ENCODE data around the gene VARS1. TPM values are rescaled to one million over a fixed set of nuclear protein-coding genes. Genes with fewer than 3 reads are reported as not detected.

The VARS1 gene
- total RNA-seq, 1 experiment from 2014 or later = 38.0 TPM

Small RNA genes within 50 kb of the gene (small RNA-seq; reads per million reads assigned to genes)
- gene MSH5-SAPCD1 = not detected
- not detected for gene RF00019
- gene RNU6-850P = not detected
- not detected for gene SAPCD1
- 649 reads per million, percentile 100 among the genes with 10 or more reads in this experiment for gene SNORD48
- gene SNORD52 = not detected

Other genes starting within 250 kb of the VARS1 start
- 15.2 and 34.9 TPM in 2 replicates for gene ATP6V1G2, start 249.1 kb downstream of the VARS1 start, total RNA-seq (2014; rRNA removed; shearing (Covaris generic); ENCODE audit: low replicate concordance)
- 21.8 and 46.1 TPM in 2 replicates for gene NFKBIL1, start 248.1 kb downstream of the VARS1 start, total RNA-seq (2014; rRNA removed; shearing (Covaris generic); ENCODE audit: low replicate concordance)
- 71.1 and 128 TPM in 2 replicates for gene LTA, start 223.5 kb downstream of the VARS1 start, total RNA-seq (2014; rRNA removed; shearing (Covaris generic); ENCODE audit: low replicate concordance)
- gene TNF, start 220.2 kb downstream of the VARS1 start, total RNA-seq (2014; rRNA removed; shearing (Covaris generic); ENCODE audit: low replicate concordance) = 223 and 233 TPM in 2 replicates
- 74.1 and 241 TPM in 2 replicates for gene LTB, start 213.3 kb downstream of the VARS1 start, total RNA-seq (2014; rRNA removed; shearing (Covaris generic); ENCODE audit: low replicate concordance)
- gene LST1, start 209.5 kb downstream of the VARS1 start, total RNA-seq (2014; rRNA removed; shearing (Covaris generic); ENCODE audit: low replicate concordance) = 5.1 and 6.6 TPM in 2 replicates
- gene NCR3, start 202.7 kb downstream of the VARS1 start, total RNA-seq (2014; rRNA removed; shearing (Covaris generic); ENCODE audit: low replicate concordance) = not detected in 2 replicates
- gene AIF1, start 180.5 kb downstream of the VARS1 start, total RNA-seq (2014; rRNA removed; shearing (Covaris generic); ENCODE audit: low replicate concordance) = 0.76 TPM in 1 of 2 replicates, not detected in the other
- gene PRRC2A, start 175.0 kb downstream of the VARS1 start, total RNA-seq (2014; rRNA removed; shearing (Covaris generic); ENCODE audit: low replicate concordance) = 123 and 147 TPM in 2 replicates
- 145 and 229 TPM in 2 replicates for gene BAG6, start 143.1 kb downstream of the VARS1 start, total RNA-seq (2014; rRNA removed; shearing (Covaris generic); ENCODE audit: low replicate concordance)
- gene APOM, start 139.9 kb downstream of the VARS1 start, total RNA-seq (2014; rRNA removed; shearing (Covaris generic); ENCODE audit: low replicate concordance) = 6.7 and 7.6 TPM in 2 replicates
- gene C6orf47, start 135.0 kb downstream of the VARS1 start, total RNA-seq (2014; rRNA removed; shearing (Covaris generic); ENCODE audit: low replicate concordance) = 13.8 and 35.6 TPM in 2 replicates
- gene GPANK1, start 130.8 kb downstream of the VARS1 start, total RNA-seq (2014; rRNA removed; shearing (Covaris generic); ENCODE audit: low replicate concordance) = 18.6 and 26.2 TPM in 2 replicates
- 178 and 212 TPM in 2 replicates for gene CSNK2B, start 129.7 kb downstream of the VARS1 start, total RNA-seq (2014; rRNA removed; shearing (Covaris generic); ENCODE audit: low replicate concordance)
- 3.4 and 7.3 TPM in 2 replicates for gene LY6G5B, start 125.8 kb downstream of the VARS1 start, total RNA-seq (2014; rRNA removed; shearing (Covaris generic); ENCODE audit: low replicate concordance)
- 0.51 TPM in 1 of 2 replicates, not detected in the other for gene LY6G5C, start 114.7 kb downstream of the VARS1 start, total RNA-seq (2014; rRNA removed; shearing (Covaris generic); ENCODE audit: low replicate concordance)
- gene ABHD16A, start 92.4 kb downstream of the VARS1 start, total RNA-seq (2014; rRNA removed; shearing (Covaris generic); ENCODE audit: low replicate concordance) = 55.6 and 92.1 TPM in 2 replicates
- gene LY6G6F, start 88.9 kb downstream of the VARS1 start, total RNA-seq (2014; rRNA removed; shearing (Covaris generic); ENCODE audit: low replicate concordance) = not detected in 2 replicates
- gene LY6G6D, start 80.4 kb downstream of the VARS1 start, total RNA-seq (2014; rRNA removed; shearing (Covaris generic); ENCODE audit: low replicate concordance) = not detected in 2 replicates
- gene LY6G6C, start 74.0 kb downstream of the VARS1 start, total RNA-seq (2014; rRNA removed; shearing (Covaris generic); ENCODE audit: low replicate concordance) = not detected in 2 replicates
- gene MPIG6B, start 72.4 kb downstream of the VARS1 start, total RNA-seq (2014; rRNA removed; shearing (Covaris generic); ENCODE audit: low replicate concordance) = not detected in 2 replicates
- gene DDAH2, start 66.5 kb downstream of the VARS1 start, total RNA-seq (2014; rRNA removed; shearing (Covaris generic); ENCODE audit: low replicate concordance) = 13.3 and 24.0 TPM in 2 replicates
- 385 and 405 TPM in 2 replicates for gene CLIC1, start 59.2 kb downstream of the VARS1 start, total RNA-seq (2014; rRNA removed; shearing (Covaris generic); ENCODE audit: low replicate concordance)
- 30.5 and 58.4 TPM in 2 replicates for gene MSH5, start 55.7 kb downstream of the VARS1 start, total RNA-seq (2014; rRNA removed; shearing (Covaris generic); ENCODE audit: low replicate concordance)
- gene SAPCD1, start 33.1 kb downstream of the VARS1 start, total RNA-seq (2014; rRNA removed; shearing (Covaris generic); ENCODE audit: low replicate concordance) = 1.8 and 14.0 TPM in 2 replicates
- 0.29 and 0.34 TPM in 2 replicates for gene VWA7, start 18.4 kb downstream of the VARS1 start, total RNA-seq (2014; rRNA removed; shearing (Covaris generic); ENCODE audit: low replicate concordance)
- 44.9 and 57.4 TPM in 2 replicates for gene LSM2, start 11.2 kb upstream of the VARS1 start, total RNA-seq (2014; rRNA removed; shearing (Covaris generic); ENCODE audit: low replicate concordance)
- gene HSPA1L, start 19.5 kb upstream of the VARS1 start, total RNA-seq (2014; rRNA removed; shearing (Covaris generic); ENCODE audit: low replicate concordance) = 0.72 TPM in 1 of 2 replicates, not detected in the other
- 0.32 TPM in 1 of 2 replicates, not detected in the other for gene HSPA1A, start 19.8 kb upstream of the VARS1 start, total RNA-seq (2014; rRNA removed; shearing (Covaris generic); ENCODE audit: low replicate concordance)
- 78.6 and 143 TPM in 2 replicates for gene HSPA1B, start 32.0 kb upstream of the VARS1 start, total RNA-seq (2014; rRNA removed; shearing (Covaris generic); ENCODE audit: low replicate concordance)
- gene NEU1, start 67.1 kb upstream of the VARS1 start, total RNA-seq (2014; rRNA removed; shearing (Covaris generic); ENCODE audit: low replicate concordance) = 23.7 and 38.7 TPM in 2 replicates
- gene SLC44A4, start 83.2 kb upstream of the VARS1 start, total RNA-seq (2014; rRNA removed; shearing (Covaris generic); ENCODE audit: low replicate concordance) = not detected in 2 replicates
- 40.0 and 79.0 TPM in 2 replicates for gene EHMT2, start 101.9 kb upstream of the VARS1 start, total RNA-seq (2014; rRNA removed; shearing (Covaris generic); ENCODE audit: low replicate concordance)
- 13.3 and 26.3 TPM in 2 replicates for gene ZBTB12, start 106.3 kb upstream of the VARS1 start, total RNA-seq (2014; rRNA removed; shearing (Covaris generic); ENCODE audit: low replicate concordance)
- not detected in 2 replicates for gene C2, start 132.0 kb upstream of the VARS1 start, total RNA-seq (2014; rRNA removed; shearing (Covaris generic); ENCODE audit: low replicate concordance)
- gene CFB, start 150.3 kb upstream of the VARS1 start, total RNA-seq (2014; rRNA removed; shearing (Covaris generic); ENCODE audit: low replicate concordance) = 0.22 TPM in 1 of 2 replicates, not detected in the other
- 56.3 and 146 TPM in 2 replicates for gene NELFE, start 163.2 kb upstream of the VARS1 start, total RNA-seq (2014; rRNA removed; shearing (Covaris generic); ENCODE audit: low replicate concordance)
- 43.7 and 60.0 TPM in 2 replicates for gene SKIC2, start 163.4 kb upstream of the VARS1 start, total RNA-seq (2014; rRNA removed; shearing (Covaris generic); ENCODE audit: low replicate concordance)
- 20.8 and 25.0 TPM in 2 replicates for gene DXO, start 176.4 kb upstream of the VARS1 start, total RNA-seq (2014; rRNA removed; shearing (Covaris generic); ENCODE audit: low replicate concordance)
- 2.9 and 3.8 TPM in 2 replicates for gene C4A, start 186.3 kb upstream of the VARS1 start, total RNA-seq (2014; rRNA removed; shearing (Covaris generic); ENCODE audit: low replicate concordance)
- gene C4B, start 219.0 kb upstream of the VARS1 start, total RNA-seq (2014; rRNA removed; shearing (Covaris generic); ENCODE audit: low replicate concordance) = 1.9 and 6.6 TPM in 2 replicates
- not detected in 2 replicates for gene CYP21A2, start 242.7 kb upstream of the VARS1 start, total RNA-seq (2014; rRNA removed; shearing (Covaris generic); ENCODE audit: low replicate concordance)

Measured in Karpas-422 (cell line).